GM10266 (cell line): Measurements from ENCODE around the gene HNF1A.

Experiments
- DNase-seq: peaks from one replicate; pipeline ENCODE4 v3.0.0; 2012; ENCODE audit errors: extremely low spot score
- TF ChIP-seq, protein P1 (sequence below): IDR thresholded peaks from 2 replicates; pipeline ENCODE4 v1.5.1; 2012; ENCODE audit warnings: mild to moderate bottlenecking, low read depth; ENCODE audit not compliant: control insufficient read depth, insufficient read depth; ENCODE audit errors: missing control alignments

Gene HNF1A

DNA sequence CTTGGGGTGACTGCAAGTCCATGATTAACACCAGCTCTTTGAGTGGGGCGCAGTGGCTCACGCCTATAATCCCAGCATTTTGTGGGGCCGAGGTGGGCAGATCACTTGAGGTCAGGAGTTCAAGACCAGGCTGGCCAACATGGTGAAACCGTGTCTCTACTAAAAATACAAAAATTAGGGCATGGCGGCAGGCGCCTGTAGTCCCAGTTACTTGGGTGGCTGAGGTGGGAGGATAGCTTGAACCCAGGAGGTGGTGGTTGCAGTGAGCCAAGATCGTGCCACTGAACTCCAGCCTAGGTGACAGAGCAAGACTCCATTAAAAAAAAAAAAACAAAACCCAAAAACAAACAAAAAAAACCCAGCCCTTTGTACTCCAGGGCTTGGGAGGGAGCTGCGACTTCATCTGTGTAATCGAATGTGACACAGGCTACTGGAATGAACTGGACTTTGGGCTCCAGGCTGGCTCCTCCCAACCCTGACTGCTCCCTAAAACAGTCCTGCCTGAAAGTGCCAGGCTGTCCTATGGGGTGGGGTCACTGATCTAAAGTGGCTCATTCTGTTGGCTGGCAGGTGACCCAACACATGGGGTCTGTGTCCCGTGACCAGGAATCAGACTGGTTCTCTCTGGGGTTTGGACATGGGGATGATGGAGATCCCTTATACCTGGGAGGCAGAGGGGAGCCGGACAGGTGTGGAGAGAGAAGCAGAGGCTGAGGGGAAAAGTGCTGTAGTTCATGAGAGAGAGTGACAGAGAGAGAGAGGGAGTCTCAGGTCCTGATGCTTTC is 47.3 kb downstream of the HNF1A start:
- TF ChIP-seq, protein P1, sequence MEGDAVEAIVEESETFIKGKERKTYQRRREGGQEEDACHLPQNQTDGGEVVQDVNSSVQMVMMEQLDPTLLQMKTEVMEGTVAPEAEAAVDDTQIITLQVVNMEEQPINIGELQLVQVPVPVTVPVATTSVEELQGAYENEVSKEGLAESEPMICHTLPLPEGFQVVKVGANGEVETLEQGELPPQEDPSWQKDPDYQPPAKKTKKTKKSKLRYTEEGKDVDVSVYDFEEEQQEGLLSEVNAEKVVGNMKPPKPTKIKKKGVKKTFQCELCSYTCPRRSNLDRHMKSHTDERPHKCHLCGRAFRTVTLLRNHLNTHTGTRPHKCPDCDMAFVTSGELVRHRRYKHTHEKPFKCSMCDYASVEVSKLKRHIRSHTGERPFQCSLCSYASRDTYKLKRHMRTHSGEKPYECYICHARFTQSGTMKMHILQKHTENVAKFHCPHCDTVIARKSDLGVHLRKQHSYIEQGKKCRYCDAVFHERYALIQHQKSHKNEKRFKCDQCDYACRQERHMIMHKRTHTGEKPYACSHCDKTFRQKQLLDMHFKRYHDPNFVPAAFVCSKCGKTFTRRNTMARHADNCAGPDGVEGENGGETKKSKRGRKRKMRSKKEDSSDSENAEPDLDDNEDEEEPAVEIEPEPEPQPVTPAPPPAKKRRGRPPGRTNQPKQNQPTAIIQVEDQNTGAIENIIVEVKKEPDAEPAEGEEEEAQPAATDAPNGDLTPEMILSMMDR, result no peak
- no peak for DNase-seq

DNA sequence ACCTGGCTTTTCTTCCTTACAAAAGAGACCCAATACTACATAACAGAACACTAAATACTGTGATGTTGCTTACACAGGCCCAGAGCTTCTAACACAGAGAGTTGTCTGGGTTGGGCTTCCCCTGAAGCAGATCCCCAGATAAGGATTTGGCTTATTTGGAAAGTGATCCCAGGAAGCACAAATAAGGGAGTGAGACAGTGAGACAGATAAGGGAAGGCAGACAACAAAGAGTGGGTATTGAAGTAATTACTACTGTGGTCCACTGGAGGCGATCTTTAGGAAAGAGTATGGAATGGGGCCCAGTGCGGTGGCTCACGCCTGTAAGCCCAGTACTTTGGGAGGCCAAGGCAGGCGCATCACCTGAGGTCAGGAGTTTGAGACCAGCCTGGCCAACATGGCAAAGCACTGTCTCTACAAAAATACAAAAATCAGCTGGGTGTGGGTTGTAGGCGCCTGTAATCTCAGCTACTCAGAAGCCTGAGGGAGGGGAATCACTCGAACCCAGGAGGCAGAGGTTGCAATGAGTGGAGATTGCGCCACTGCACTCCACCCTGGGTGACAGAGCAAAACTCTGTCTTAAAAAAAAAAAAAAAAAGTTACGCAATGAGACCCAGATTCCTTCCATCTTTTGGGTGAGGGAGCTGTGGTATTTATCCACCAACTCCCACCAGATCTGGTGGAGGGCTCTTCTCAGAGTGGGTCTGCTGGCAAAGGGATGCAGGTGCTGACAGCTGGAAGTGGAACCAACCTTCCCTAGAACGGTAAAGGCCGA is 48.1 kb downstream of the HNF1A start:
- TF ChIP-seq, protein P1, result no peak
- DNase-seq, result no peak

- TF ChIP-seq, protein P1, result no peak
- no peak for DNase-seq
These were observed 52.4 kb downstream of the HNF1A start for GRCh38 chr12:121030576-121031212.

DNA sequence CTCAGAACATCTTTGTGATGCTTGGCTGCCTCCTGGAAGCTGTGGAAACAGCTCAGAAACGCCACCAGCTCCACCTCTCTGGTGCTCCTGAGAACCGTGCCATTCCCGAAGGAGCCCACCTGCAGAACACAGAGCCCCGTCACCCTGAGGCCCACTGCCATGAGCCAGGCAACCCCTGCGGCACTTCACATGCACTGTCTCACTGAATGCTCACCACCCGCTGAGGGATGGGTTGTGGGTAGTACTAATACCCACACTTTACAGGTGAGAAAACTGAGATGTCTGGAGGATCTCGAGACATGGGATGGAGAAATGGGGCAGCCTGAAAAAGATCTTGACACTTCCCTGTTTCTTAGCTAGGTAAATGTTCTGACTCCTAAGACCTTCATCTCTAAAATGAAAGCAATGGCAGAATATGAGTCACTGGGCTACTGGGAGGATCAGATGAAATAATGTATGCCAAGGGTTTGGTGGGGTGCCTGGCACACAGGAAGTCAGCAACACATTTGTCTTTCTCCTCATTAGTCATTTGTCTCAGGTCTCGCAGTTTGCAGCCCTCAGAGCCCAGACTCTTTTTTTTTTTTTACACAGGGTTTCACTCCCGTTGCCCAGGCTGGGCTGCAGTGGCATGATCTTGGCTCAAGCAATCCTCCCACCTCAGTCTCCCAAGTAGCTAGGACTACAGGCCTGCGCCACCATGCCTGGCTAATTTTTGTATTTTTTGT is 55.4 kb downstream of the HNF1A start:
- TF ChIP-seq, protein P1, result no peak
- DNase-seq, result no peak

DNA sequence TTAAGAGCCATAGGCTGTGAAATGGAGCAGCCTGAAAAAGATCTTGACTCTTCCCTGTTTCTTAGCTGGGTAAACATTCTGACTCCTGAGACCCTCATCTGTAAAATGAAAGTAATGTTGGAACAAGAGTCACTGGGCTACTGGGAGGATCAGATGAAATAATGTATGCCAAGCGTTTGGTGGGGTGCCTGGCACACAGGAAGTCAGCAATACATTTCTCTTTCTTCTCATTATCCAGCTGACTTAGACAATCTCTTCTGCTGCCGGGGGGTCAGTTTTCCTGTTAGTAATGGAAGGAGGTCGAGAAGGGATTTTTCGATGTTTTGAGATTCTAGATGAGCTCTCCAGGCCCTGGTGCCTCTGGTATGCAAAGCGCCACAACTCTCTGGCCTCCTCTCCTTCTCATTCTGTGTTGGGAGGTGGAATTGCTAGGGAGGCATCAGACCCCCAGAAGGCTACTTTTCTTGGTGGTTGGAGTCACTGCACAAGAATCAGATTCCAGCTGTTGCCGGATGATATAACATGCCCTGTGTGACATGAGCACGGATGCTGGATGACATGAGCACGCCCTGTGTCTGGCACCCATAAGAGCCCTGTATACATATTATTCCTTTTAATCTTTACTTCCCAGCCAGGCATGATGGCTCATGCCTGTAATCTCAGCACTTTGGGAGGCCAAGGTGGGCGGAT is 56.4 kb downstream of the HNF1A start:
- TF ChIP-seq, protein P1, result no peak

DNA sequence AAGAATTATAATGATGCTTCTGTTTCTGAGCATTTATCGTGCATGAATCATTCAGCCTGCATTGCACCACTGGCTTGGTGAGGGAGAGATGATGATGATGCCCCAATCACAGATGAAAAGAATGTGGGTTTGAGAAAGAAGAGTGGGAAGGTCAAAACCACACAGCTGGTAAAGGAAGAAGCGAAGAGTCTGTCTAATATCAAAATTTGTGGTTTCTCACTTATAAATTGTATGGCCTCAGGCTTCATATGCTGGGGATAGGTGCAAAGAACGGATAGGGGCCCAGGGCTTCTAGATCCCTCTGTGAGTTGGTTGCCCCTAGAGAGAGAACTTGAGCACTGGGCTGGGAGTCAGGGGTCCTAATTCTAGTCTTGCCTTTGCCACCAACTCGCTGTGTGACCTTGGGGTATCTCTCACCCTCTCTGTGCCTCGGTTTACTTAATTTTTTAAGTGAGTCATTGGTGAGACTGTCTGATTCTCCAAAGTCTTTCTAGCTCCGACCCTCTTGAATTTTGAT is 58.5 kb downstream of the HNF1A start:
- DNase-seq, result no peak
- TF ChIP-seq, protein P1, result no peak

More for the DNA sequence above, 56.4 kb downstream of the HNF1A start:
- DNase-seq, result no peak
